Measurements from ENCODE around the gene LACRT.
"Not testable (repeated sequence)": the region's sequence is repeated elsewhere in the genome, so short reads cannot be mapped to it uniquely, and the experiment has no call there.

The LACRT gene, protein sequence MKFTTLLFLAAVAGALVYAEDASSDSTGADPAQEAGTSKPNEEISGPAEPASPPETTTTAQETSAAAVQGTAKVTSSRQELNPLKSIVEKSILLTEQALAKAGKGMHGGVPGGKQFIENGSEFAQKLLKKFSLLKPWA

GRCh38 chr12:54634795-54635194 lies at the start of gene LACRT:
TSS of gene LACRT (minus strand) at chr12:54634895. CDS start at chr12:54634841, 54 bp downstream.
- no peak for DNase-seq

DNA sequence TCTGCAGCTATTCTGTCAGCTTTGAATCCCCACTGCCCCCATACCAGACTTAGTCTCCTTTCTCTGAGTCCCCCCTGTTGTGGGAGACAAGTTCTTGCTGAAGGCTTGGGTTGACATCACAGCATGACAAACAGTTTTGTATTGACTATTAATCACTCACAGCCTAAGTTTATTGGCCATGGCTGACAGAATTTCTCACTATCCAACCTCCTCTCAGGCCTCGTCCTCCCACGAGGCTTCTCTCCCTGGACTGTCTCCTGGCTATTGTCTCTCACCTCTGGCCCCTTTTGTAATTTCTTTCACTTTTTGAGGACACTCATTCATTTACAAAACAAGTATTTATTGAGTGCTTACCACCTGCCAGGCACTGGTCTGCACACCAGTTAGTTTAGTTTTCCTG lies 48.7 kb upstream of the LACRT start:
- DNase-seq, result no peak

- DNase-seq, result no peak
Measured at GRCh38 chr12:54682674-54683073, 48.0 kb upstream of the LACRT start.

- DNase-seq, result peak; percentile 57
Measured at GRCh38 chr12:54680374-54680773, 45.7 kb upstream of the LACRT start.

GRCh38 chr12:54678131-54678530 lies 43.4 kb upstream of the LACRT start:
- DNase-seq, result no peak

- DNase-seq, result no peak
Measured at GRCh38 chr12:54667945-54668344, 33.2 kb upstream of the LACRT start.

DNA sequence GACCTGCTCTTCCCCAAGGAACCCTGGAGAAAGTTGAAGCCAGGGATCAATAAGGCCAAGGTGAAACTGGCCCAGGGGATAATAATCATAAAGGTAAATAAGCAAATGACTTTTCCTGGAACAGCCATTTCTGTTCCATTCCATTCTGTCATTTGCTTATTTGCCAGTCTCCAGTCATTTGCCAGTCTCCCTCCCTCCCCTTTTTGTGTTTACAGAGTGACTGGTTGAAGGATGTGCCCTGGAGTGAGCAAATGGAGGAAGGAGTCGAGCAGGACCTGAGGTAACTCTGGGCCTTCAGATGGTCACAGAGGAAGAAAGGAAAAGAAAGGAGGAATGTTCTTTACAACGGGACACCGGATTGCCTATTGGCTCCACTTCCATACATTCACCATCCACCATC lies 31.3 kb upstream of the LACRT start:
- no peak for DNase-seq

DNA sequence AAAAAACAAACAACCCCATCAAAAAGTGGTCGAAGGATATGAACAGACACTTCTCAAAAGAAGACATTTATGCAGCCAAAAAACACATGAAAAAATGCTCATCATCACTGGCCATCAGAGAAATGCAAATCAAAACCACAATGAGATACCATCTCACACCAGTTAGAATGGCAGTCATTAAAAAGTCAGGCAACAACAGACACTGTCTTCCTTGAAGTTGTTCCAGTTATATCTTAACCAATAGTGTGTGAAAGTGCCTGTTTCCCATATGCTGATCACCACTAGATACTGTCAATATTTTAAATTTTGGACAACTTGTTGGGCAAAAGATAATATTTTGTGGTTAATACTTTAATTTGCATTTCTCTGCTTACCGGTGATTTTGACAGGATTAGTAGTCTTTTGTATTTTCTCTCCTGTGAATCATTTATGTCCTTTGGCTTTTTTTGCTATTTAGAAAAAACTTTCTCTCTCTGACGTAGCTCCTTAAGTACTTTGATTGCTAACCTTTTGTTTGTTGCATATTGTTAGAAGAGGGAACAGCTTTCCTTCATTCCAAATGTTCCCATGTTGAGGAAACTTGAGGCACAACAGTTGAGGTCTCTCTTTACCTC lies 30.4 kb upstream of the LACRT start:
- not testable (repeated sequence) for DNase-seq

- DNase-seq, result no peak
Measured at GRCh38 chr12:54663603-54664002, 28.9 kb upstream of the LACRT start.

GRCh38 chr12:54662026-54662425 lies 27.3 kb upstream of the LACRT start:
- DNase-seq, result no peak

GRCh38 chr12:54661048-54661447 lies 26.4 kb upstream of the LACRT start:
- DNase-seq, result peak; percentile 82

DNA sequence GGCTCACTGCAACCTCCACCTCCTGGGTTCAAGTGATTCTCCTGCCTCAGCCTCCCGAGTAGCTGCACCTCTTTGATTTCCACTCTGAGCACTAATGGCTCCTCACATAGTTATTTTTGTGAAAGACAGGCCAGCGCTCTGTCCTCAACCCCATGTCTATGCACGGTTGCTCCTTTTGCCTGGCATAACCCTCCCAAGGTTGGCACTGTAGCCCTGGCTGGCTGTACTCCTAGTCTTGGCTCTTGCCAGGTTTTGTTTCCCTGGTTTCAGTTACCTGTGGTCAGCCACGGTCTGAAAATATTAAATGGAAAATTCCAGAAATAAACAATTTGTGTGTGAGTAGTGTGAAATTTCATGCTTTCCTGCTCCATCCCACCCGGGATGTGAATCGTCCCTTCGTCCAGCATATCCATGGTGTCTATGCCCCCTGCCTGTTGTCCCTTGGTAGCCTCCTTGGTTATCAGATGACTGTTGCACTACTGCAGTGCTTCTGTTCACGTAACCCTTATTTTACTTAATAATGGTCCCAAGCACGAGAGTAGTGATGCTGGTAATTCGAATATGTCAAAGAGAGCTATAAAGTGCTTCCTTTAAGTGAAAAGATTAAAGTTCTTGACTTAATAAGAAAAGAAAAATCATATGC lies 25.7 kb upstream of the LACRT start:
- no peak for DNase-seq

DNA sequence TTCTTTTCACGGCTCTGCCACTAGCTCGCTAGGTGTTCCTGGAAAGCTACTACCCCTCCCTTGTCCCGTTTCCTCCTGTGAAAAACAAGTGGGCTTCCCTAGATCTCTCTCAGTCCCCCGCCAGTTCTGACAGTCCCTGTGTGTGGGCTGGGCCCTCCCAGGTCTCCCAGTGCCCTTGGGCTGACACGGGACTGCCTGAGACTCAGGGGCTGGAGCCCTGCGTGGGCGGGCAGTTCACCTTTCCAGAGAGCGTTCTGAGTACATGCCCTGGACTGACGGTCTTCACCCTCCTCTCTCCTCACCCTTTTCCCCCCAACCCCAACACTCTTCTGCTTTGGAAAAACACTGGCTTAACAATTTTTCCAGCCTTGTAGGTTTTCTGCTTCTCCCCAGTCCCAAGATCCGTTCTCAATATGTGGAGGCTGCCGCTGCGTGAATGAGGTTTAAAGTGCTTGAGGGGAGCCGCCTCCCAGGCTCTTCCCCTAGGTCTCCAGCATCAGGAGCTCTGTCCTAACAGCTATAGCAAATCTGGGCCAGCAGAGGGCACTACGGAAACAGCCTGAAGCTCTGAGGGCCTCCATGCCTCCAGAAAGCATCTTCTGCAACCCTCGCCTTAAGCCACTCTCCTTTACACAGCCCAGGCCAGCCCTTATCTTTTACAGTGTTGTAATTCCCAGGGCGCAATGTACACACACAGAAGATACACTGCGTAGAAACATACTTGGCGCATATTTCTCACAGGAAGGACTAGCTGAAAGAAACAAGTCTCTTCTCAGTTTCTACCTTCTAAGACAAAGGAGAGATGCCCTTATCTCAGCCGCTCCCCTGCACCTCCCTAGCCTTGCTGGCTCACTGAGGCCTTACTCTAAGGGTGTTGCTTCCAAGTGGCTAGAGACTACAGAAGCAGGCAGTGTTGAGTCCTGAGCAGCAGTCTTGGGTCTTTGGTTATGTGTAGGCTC lies 23.9 kb upstream of the LACRT start:
- peak; percentile 72 for DNase-seq

DNA sequence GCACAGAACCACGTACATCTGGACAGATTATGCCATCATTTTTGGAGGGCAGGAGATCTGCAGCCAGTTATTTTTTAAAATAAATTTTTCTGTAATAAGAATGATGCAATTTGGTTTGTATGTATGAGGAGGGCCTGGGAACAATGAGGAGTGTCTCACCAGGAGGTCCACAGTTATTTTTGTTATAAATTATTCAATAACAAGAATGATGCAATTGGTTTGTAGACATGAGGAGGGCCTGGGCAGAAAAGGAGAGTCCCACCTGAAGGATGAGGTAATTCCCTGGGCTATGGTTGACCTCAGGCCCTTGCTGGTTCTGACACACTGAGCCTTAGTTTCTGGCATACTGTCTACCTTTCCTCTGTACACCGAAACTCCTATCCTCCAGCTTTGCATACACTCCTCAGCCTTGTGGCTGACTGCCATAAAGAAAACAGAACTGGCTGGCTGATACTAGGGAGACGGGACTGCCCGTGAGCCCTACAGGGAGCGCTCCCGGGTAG lies 22.5 kb upstream of the LACRT start:
- peak; percentile 50 for DNase-seq

- no peak for DNase-seq
Measured at GRCh38 chr12:54654926-54655325, 20.2 kb upstream of the LACRT start.

DNA sequence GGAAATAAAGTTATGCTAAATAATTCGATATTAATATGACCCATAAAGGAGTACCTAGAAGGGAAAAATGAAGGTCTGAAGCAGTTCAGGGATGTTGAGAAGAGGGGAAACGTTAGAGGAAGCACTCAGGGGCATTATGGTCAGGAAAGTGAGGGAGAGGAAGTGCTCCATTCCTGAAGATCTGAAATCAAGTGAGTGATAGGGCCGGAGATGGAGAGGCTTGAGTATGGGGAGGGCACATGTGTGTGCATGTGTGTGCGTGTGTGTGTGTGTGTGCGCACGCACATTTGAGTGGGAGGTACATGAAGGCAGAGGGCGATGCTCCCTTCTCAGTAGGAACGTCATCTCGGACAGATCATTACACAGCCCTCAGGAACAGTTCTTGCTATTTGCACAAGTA lies 18.3 kb upstream of the LACRT start:
- DNase-seq, result no peak

DNA sequence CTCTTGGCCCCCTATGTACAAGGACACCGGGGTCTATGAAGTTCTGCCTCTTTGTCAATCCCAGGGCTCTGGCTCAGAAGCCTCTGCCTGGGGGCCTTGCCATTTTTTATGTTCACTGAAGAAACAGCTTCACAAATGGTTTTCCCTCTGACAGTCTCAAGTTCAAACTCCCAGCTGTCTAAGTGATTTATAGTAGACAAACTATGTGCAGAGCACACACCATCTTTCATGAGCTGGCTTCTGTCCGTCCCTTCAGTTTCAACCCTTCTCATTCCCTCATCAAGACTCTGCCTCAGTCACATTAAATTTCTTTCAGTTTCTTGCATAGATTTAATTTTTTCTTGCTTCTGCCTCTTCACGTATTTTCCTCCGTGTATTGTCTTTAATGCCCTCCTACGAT lies 16.2 kb upstream of the LACRT start:
- no peak for DNase-seq

DNA sequence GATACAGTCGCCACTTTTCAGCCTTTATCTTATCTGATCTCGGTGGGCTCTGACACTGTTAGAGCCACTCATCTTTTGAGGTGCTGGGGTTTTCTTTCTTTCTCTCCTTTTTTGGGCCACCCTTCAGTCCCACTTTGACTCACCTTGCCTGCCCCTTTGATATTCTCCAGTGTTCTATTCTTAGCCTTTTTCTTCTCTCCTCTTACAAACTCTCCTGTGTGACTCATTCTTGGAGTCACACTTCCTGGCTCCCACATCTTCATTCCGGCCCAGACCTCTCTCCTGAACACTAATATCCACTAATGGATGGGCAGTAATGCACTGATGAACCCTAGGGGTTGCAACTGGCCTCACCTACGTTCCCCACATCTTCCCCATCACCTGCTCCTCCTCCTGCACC lies 15.7 kb upstream of the LACRT start:
- DNase-seq, result no peak

DNA sequence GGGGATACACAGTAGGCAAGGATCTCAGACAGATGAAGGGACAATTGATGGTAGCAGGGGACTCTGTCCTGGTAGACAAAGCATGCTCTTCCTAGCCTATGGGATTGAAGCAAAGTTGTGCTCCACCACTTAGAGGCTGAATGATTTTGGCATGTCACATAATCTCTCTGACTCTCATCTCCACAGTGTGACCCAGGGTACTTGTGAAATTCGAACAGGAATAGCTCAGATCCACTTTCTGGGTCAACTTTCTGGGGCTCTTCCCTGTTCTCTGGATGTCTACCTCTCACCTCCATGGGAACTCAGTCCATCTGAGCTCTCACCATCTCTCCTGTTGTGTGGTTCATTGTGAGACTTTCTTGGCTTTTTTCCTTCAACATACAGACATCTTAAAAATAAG lies 15.1 kb upstream of the LACRT start:
- DNase-seq, result no peak

- no peak for DNase-seq
Measured at GRCh38 chr12:54648265-54648664, 13.6 kb upstream of the LACRT start, which contains the start of gene DCD. TSS of gene DCD (minus strand) at chr12:54648365. CDS start at chr12:54648303, 62 bp downstream.

GRCh38 chr12:54641554-54641953 lies 6.9 kb upstream of the LACRT start:
- no peak for DNase-seq

- no peak for DNase-seq
Measured at GRCh38 chr12:54641089-54641488, 6.4 kb upstream of the LACRT start.

DNA sequence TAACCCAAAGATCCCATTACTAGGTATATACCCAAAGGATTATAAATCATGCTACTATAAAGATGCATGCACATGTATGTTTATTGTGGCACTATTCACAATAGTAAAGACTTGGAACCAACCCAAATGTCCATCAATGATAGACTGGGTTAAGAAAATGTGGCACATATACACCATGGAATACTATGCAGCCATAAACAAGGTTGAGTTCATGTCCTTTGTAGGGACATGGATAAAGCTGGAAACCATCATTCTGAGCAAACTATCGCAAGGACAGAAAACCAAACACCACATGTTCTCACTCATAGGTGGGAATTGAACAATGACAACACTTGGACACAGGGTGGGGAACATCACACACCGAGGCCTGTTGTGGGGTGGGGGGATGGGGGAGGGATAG lies 4.4 kb upstream of the LACRT start:
- not testable (repeated sequence) for DNase-seq

All from RPMI8226 (cell line).